ENCODE results near the gene UBE2L5.

Gene UBE2L5

GRCh38 chr13:30477346-30478195 is 55.3 kb downstream of the UBE2L5 start:
- no peak for DNase-seq

Measured in CD4-positive, alpha-beta T cell treated with Interleukin-1 beta for 1 hour (primary cell).